ENCODE measurements around the gene CERS2. TPM values are rescaled to one million over a fixed set of nuclear protein-coding genes. Genes with fewer than 3 reads are reported as not detected.
"Not testable (repeated sequence)": the region's sequence is repeated elsewhere in the genome, so short reads cannot be mapped to it uniquely, and the experiment has no call there.

The CERS2 gene
- total RNA-seq, 1 donor = 142 TPM

GRCh38 chr1:150961756-150962155 lies 12.9 kb downstream of the CERS2 start:
- H3K4me3 ChIP-seq (ENCODE audit: low read depth, low read length) = no peak overlapping the region
- peak; percentile 21 for DNase-seq (ENCODE audit: low read depth)
- TF ChIP-seq CTCF (IDR thresholded peaks at IDR 0.05; ENCODE audit: insufficient read depth, low read depth, low read length) = no peak

- no peak for DNase-seq (ENCODE audit: low read depth)
- no peak for TF ChIP-seq CTCF (IDR thresholded peaks at IDR 0.05; ENCODE audit: insufficient read depth, low read depth, low read length)
Observed at GRCh38 chr1:150960646-150961045, 14.0 kb downstream of the CERS2 start.

GRCh38 chr1:150957666-150958065 lies 17.0 kb downstream of the CERS2 start:
- no peak for TF ChIP-seq CTCF (IDR thresholded peaks at IDR 0.05; ENCODE audit: insufficient read depth, low read depth, low read length)
- DNase-seq (ENCODE audit: low read depth) = no peak
- no peak overlapping the region for H3K4me3 ChIP-seq (ENCODE audit: low read depth, low read length)

More at GRCh38 chr1:150960646-150961045, 14.0 kb downstream of the CERS2 start:
- H3K4me3 ChIP-seq (ENCODE audit: low read depth, low read length) = no peak overlapping the region

GRCh38 chr1:150955280-150955679 lies 19.4 kb downstream of the CERS2 start:
- no peak for DNase-seq (ENCODE audit: low read depth)
- no peak overlapping the region for H3K4me3 ChIP-seq (ENCODE audit: low read depth, low read length)
- TF ChIP-seq CTCF (IDR thresholded peaks at IDR 0.05; ENCODE audit: insufficient read depth, low read depth, low read length) = no peak

- TF ChIP-seq CTCF (IDR thresholded peaks at IDR 0.05; ENCODE audit: insufficient read depth, low read depth, low read length) = no peak
- no peak for DNase-seq (ENCODE audit: low read depth)
- H3K4me3 ChIP-seq (ENCODE audit: low read depth, low read length) = no peak overlapping the region
Observed at GRCh38 chr1:150954708-150955107, 19.9 kb downstream of the CERS2 start.

- TF ChIP-seq CTCF (IDR thresholded peaks at IDR 0.05; ENCODE audit: insufficient read depth, low read depth, low read length) = no peak
- no peak overlapping the region for H3K4me3 ChIP-seq (ENCODE audit: low read depth, low read length)
- no peak for DNase-seq (ENCODE audit: low read depth)
Observed at GRCh38 chr1:150944856-150945255, 29.8 kb downstream of the CERS2 start.

GRCh38 chr1:150931773-150932172 lies 42.9 kb downstream of the CERS2 start:
- no peak for TF ChIP-seq CTCF (IDR thresholded peaks at IDR 0.05; ENCODE audit: insufficient read depth, low read depth, low read length)
- peak; percentile 14 for DNase-seq (ENCODE audit: low read depth)
- no peak overlapping the region for H3K4me3 ChIP-seq (ENCODE audit: low read depth, low read length)

GRCh38 chr1:150928775-150929174 lies 45.9 kb downstream of the CERS2 start:
- H3K4me3 ChIP-seq (ENCODE audit: low read depth, low read length); DNase-seq (ENCODE audit: low read depth): not testable (repeated sequence)

Measured in fibroblast of villous mesenchyme (primary cell).